ENCODE measurements around the gene EPX.

Gene EPX

GRCh38 chr17:58227733-58228132 lies 35.2 kb downstream of the EPX start:
- DNase-seq (ENCODE audit: low read depth): no peak

GRCh38 chr17:58228679-58229078 lies 36.2 kb downstream of the EPX start:
- DNase-seq (ENCODE audit: low read depth): no peak

GRCh38 chr17:58229384-58229783 lies 36.9 kb downstream of the EPX start:
- DNase-seq (ENCODE audit: low read depth): no peak

GRCh38 chr17:58229881-58230280 lies 37.4 kb downstream of the EPX start:
- no peak for DNase-seq (ENCODE audit: low read depth)

- peak; percentile 31 for DNase-seq (ENCODE audit: low read depth)
Observed at GRCh38 chr17:58231641-58232040, 39.1 kb downstream of the EPX start.

- DNase-seq (ENCODE audit: low read depth): no peak
Observed at GRCh38 chr17:58232707-58233156, 40.2 kb downstream of the EPX start.

- DNase-seq (ENCODE audit: low read depth): no peak
Observed at GRCh38 chr17:58233543-58233942, 41.0 kb downstream of the EPX start.

GRCh38 chr17:58234512-58234911 lies 42.0 kb downstream of the EPX start:
- DNase-seq (ENCODE audit: low read depth): no peak

- no peak for DNase-seq (ENCODE audit: low read depth)
Observed at GRCh38 chr17:58235821-58236220, 43.3 kb downstream of the EPX start.

- no peak for DNase-seq (ENCODE audit: low read depth)
Observed at GRCh38 chr17:58236394-58236793, 43.9 kb downstream of the EPX start.

GRCh38 chr17:58238147-58238634 lies 45.7 kb downstream of the EPX start, which contains the start of gene LPO:
Gene LPO, plus strand, starts transcription at chr17:58238584. Its CDS starts 4,396 bp downstream, at chr17:58242980.
- no peak for DNase-seq (ENCODE audit: low read depth)

GRCh38 chr17:58239987-58240386 lies 47.5 kb downstream of the EPX start:
- no peak for DNase-seq (ENCODE audit: low read depth)

- DNase-seq (ENCODE audit: low read depth): no peak
Observed at GRCh38 chr17:58242171-58242784, 49.8 kb downstream of the EPX start.

- no peak for DNase-seq (ENCODE audit: low read depth)
Observed at GRCh38 chr17:58244963-58245362, 52.4 kb downstream of the EPX start.

GRCh38 chr17:58245428-58246103 lies 53.0 kb downstream of the EPX start:
- DNase-seq (ENCODE audit: low read depth): no peak

GRCh38 chr17:58246104-58246740 lies 53.7 kb downstream of the EPX start:
- DNase-seq (ENCODE audit: low read depth): no peak

- DNase-seq (ENCODE audit: low read depth): no peak
Observed at GRCh38 chr17:58246781-58247180, 54.3 kb downstream of the EPX start.

GRCh38 chr17:58247511-58248363 lies 55.2 kb downstream of the EPX start:
- no peak for DNase-seq (ENCODE audit: low read depth)

GRCh38 chr17:58248955-58249269 lies 56.4 kb downstream of the EPX start:
- DNase-seq (ENCODE audit: low read depth): no peak

GRCh38 chr17:58249270-58250133 lies 57.0 kb downstream of the EPX start:
- DNase-seq (ENCODE audit: low read depth): no peak

- DNase-seq (ENCODE audit: low read depth): no peak
Observed at GRCh38 chr17:58250344-58251011, 58.0 kb downstream of the EPX start.

Measured in GM04503 (cell line).